Stimulated activated CD8-positive, alpha-beta memory T cell treated with anti-CD3 and anti-CD28 coated beads, Interleukin-12 subunit alpha, Interleukin-12 subunit beta, amount 100 ng/mL, for 24 hours (primary cell): ENCODE measurements around the gene HPRT1.
"Not testable (repeated sequence)": the region's sequence is repeated elsewhere in the genome, so short reads cannot be mapped to it uniquely, and the experiment has no call there.

Source experiments
- DNase-seq: peaks from one replicate; pipeline ENCODE4 v3.0.0-alpha.2; 2020; ENCODE audit errors: extremely low read depth

HPRT1 gene

DNA sequence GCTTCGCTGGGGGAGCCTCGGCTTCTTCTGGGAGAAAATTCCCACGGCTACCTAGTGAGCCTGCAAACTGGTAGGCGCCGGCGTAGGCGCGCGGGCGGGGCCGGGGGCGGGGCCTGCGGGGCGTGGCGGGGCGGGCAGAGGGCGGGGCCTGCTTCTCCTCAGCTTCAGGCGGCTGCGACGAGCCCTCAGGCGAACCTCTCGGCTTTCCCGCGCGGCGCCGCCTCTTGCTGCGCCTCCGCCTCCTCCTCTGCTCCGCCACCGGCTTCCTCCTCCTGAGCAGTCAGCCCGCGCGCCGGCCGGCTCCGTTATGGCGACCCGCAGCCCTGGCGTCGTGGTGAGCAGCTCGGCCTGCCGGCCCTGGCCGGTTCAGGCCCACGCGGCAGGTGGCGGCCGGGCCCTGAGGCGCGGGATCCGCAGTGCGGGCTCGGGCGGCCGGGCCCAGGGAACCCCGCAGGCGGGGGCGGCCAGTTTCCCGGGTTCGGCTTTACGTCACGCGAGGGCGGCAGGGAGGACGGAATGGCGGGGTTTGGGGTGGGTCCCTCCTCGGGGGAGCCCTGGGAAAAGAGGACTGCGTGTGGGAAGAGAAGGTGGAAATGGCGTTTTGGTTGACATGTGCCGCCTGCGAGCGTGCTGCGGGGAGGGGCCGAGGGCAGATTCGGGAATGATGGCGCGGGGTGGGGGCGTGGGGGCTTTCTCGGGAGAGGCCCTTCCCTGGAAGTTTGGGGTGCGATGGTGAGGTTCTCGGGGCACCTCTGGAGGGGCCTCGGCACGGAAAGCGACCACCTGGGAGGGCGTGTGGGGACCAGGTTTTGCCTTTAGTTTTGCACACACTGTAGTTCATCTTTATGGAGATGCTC lies at the start of gene HPRT1:
Gene HPRT1, plus strand, starts transcription at position 161 of the 857 bp plus-strand sequence. Its CDS starts 147 bp downstream, at position 308.
- peak; percentile 36 for DNase-seq

DNA sequence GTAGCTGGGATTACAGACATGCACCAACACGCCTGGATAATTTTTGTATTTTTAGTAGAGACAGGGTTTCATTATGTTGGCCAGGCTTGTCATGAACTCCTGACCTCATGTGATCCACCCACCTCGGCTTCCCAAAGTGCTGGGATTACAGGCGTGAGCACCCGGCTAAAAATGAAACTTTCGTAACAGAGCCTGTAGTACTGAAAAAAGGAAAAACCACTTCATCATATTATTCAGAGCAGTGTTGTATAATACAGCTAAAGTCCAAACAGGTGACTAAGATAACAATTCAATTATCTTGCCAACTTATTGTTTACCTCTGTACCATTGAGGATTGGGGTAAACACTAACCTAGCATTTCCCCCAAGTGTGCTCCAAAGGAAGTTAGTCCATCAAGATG lies 43.9 kb upstream of the HPRT1 start:
- DNase-seq: no peak

DNA sequence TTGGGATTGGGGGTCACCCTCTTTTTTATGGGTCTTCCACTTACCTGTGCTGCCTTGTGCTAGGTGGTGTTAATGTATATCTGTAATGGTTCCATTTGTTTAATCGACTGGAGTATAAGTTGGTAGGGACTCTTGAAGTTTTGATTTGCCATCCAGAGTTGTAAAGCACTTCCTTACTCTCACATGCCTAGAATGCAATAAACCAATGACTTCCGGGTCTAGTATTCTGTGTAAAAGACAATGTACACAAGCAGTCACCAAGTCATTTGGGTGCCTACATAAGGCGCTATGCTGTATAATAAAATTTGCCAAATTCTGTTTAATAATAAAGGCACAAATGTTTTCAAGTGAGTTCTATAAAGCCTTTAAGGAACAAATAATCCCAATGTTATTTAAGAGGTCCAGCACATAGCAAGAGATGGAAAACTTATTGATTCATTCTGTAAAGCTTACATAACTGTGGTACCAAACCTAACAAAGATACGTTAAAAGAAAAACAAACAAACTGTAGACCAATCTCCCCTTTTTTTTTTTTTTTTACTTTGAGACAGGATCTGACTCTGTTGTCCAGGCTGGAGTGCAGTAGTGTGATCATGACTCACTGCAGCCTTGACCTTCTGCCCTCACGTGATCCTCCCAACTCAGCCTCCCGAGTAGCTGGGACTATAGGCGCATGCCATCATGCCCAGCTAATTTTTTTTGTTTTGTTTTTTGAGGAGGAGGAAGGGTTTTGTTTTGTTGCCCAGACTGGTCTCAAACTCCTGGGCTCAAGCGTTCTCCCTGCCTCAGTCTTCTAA lies 41.5 kb upstream of the HPRT1 start:
- no peak for DNase-seq

DNA sequence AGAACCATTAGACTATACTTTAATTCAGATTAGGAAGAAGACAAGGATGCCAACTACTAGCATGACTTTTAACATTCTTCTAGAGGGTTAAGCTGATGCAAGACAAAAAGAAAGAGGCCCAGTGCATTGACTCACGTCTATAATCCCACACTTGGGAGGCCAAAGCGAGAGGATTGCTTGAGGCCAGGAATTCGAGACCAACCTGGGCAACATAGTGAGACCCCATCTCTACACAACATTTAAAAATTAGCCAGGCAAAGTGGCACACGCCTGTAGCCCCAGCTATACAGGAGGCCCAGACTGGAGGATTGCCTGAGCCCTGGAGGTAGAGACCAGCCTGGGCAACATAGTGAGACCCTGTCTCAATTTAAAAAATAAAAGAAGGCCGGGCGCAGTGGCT lies 40.2 kb upstream of the HPRT1 start:
- no peak for DNase-seq

GRCh38 chrX:134423606-134424005 lies 36.4 kb upstream of the HPRT1 start:
- no peak for DNase-seq

- no peak for DNase-seq
Observed at GRCh38 chrX:134426281-134426680, 33.7 kb upstream of the HPRT1 start.

GRCh38 chrX:134431894-134432293 lies 28.1 kb upstream of the HPRT1 start:
- DNase-seq: no peak

GRCh38 chrX:134435894-134436293 lies 24.1 kb upstream of the HPRT1 start:
- no peak for DNase-seq

DNA sequence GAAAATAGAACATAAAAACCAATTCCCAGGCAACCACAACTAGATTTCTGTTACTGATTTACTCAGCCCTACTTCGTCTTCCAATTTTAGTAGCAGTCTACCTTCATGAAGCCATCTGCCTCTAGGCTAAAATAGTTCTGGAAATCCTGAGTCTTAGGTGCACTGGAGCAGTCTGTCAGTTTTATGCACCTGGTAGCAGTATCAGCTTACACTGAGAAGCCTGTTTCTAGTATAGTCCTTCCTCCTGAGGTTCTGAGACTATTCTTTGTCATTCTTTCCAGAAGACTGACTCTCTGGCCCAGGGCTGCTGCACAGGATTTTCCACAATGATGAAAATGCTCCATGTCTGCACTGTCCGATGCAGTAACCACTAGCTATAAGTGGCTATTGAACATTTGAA lies 16.9 kb upstream of the HPRT1 start:
- no peak for DNase-seq

DNA sequence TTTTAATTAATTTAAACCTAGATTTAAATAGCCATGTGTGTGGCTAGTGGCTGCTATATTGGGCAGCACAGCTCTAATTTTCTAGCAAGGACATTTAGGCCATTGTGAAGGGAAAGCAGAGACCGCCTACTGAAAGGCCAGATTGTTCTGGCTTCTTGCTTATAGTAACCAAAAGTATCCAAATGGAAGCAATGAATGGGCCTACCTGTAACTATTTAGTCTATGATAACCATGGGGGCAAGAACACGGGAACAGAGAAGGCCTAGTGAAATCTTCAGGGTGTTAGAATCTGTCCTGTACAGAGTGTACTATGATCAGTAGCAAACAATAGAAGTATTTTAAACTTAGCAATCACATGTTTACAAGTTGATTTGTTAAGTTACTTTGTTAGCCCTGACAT lies 16.5 kb upstream of the HPRT1 start:
- DNase-seq: no peak

DNA sequence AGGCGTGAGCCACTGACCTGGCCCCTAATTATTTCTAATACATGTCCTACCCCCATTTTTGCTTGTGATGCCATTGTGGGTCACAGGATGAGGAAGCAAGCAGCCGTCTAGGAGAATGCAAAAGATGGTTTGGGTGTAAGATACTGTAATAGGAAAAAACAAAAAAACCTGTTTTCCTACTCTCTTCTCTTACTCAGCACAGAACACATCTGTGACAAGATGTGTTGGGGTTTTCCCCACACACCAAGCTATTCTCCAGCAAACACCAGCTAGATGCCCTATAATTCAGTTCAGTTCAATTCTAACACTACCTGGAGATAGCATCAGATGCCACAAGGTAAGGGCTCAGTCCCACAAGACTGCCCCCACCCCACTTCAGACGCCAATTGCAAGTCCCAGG lies 15.3 kb upstream of the HPRT1 start:
- no peak for DNase-seq

GRCh38 chrX:134452596-134452995 lies 7.4 kb upstream of the HPRT1 start:
- no peak for DNase-seq

DNA sequence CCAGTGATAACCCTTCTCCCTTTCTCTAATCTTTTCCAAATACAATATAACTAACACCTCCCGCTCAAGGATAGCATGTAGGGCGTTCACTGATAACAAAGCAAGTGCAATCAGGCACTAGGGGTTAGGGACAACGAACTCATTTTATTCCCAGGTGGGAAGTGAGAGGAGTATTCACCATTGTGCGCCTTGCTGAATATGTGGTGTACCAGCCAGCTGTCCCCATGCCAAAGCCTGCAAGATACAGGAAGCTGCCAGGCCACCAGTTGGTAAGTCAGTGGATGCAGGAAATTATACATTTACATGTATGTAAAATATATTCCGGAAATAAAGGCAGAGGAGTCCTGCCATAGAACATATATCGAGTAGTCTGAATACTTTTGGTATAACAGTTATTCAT lies 6.3 kb upstream of the HPRT1 start:
- DNase-seq: no peak

- no peak for DNase-seq
Observed at GRCh38 chrX:134454506-134454905, 5.5 kb upstream of the HPRT1 start.

GRCh38 chrX:134457708-134458107 lies 2.3 kb upstream of the HPRT1 start:
- DNase-seq: no peak

- DNase-seq: no peak
Observed at GRCh38 chrX:134459683-134460004, 321 bp upstream of the HPRT1 start.

- DNase-seq: no peak
Observed at GRCh38 chrX:134460862-134461220, 876 bp downstream of the HPRT1 start.

- DNase-seq: no peak
Observed at GRCh38 chrX:134461437-134461836, 1.5 kb downstream of the HPRT1 start.

DNA sequence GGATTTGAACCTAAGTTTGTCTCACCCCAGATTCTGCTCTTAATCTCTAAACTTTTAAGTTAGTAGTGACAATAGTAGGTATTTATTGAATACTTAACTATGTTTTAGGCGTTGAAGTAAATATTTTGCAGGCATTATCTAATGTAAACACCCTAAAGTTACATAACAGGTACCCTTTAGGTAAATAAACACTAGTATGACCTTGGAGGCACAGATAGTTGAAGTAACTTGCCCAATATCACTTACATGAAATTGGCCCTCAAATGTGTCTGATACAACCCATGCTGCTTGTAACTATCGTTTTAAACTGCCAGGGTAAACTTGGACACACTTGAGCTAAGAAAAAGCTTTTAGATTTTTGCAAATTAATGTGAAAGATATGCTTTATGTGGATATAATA lies 3.0 kb downstream of the HPRT1 start:
- DNase-seq: no peak

- DNase-seq: not testable (repeated sequence)
Observed at GRCh38 chrX:134464453-134464852, 4.5 kb downstream of the HPRT1 start.

DNA sequence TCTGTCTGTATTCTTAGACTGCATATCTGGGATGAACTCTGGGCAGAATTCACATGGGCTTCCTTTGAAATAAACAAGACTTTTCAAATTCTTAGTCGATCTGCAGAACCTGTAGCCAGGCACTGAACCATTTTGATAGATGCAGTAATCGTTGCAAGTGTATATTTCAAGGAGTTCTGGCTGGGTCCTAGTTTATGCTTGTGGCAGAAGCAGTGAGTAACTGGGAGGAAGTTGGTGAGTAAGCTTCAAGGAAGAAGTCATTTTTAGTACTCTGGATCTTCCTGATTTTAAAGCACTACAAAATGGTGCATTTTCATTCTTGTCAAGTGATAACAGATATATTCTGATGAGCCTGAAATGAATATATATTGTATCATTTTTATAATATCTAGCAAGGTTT lies 9.5 kb downstream of the HPRT1 start:
- no peak for DNase-seq

DNA sequence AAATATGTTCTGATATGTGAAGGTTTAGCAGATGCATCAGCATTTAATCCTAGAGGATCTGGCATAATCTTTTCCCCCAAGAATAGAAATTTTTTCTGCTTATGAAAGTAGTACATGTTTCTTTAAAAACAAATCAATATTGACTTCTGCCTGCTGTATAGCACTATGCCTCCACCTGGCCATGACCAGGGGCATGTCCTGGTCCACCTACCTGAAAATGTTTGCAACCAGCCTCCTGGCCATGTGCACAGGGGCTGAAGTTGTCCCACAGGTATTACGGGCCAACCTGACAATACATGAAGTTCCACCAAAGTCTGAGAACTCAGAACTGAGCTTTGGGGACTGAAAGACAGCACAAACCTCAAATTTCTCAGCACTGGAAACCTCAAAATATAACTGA lies 10.0 kb downstream of the HPRT1 start:
- no peak for DNase-seq

- DNase-seq: no peak
Observed at GRCh38 chrX:134472041-134472440, 12.1 kb downstream of the HPRT1 start.
